CD4-positive, alpha-beta T cell treated with Interferon alpha-2 for 1 hour (primary cell): ENCODE data around the gene TPSAB1.
"Not testable (repeated sequence)": the region's sequence is repeated elsewhere in the genome, so short reads cannot be mapped to it uniquely, and the experiment has no call there.

Source experiments
- DNase-seq, 2 donors: peaks; one replicate each; pipeline ENCODE4 v3.0.0-alpha.2; 2020 to 2022

The TPSAB1 gene

GRCh38 chr16:1225051-1225451 is 15.5 kb upstream of the TPSAB1 start, which contains the start of gene TPSG1:
TPSG1 (minus strand) TSS chr16:1225268; CDS start chr16:1225252, 16 bp downstream.
- no peak for DNase-seq

- not testable (repeated sequence) for DNase-seq
Observed at GRCh38 chr16:1225728-1226311, 14.7 kb upstream of the TPSAB1 start.

- DNase-seq: not testable (repeated sequence)
Observed at GRCh38 chr16:1226692-1227091, 13.8 kb upstream of the TPSAB1 start.

GRCh38 chr16:1228227-1228626 is 12.3 kb upstream of the TPSAB1 start:
- not testable (repeated sequence) for DNase-seq

- DNase-seq: not testable (repeated sequence)
Observed at GRCh38 chr16:1229476-1229875, 11.0 kb upstream of the TPSAB1 start.

- DNase-seq: not testable (repeated sequence)
Observed at GRCh38 chr16:1230084-1230470, 10.4 kb upstream of the TPSAB1 start, which contains the start of gene TPSB2. TPSB2 (minus strand) TSS chr16:1230184; CDS start chr16:1229951, 233 bp downstream.

- not testable (repeated sequence) for DNase-seq
Observed at GRCh38 chr16:1230471-1231212, 9.9 kb upstream of the TPSAB1 start.

- DNase-seq: not testable (repeated sequence)
Observed at GRCh38 chr16:1231301-1231700, 9.2 kb upstream of the TPSAB1 start.

- not testable (repeated sequence) for DNase-seq
Observed at GRCh38 chr16:1232049-1232748, 8.3 kb upstream of the TPSAB1 start.

GRCh38 chr16:1236659-1237058 is 3.8 kb upstream of the TPSAB1 start:
- not testable (repeated sequence) for DNase-seq

GRCh38 chr16:1237990-1238389 is 2.5 kb upstream of the TPSAB1 start:
- no peak for DNase-seq

- not testable (repeated sequence) for DNase-seq
Observed at GRCh38 chr16:1238909-1239308, 1.6 kb upstream of the TPSAB1 start.

GRCh38 chr16:1239575-1239974 is 930 bp upstream of the TPSAB1 start:
- not testable (repeated sequence) for DNase-seq

- DNase-seq: not testable (repeated sequence)
Observed at GRCh38 chr16:1241081-1241480, 576 bp downstream of the TPSAB1 start.

- DNase-seq: not testable (repeated sequence)
Observed at GRCh38 chr16:1243363-1243762, 2.9 kb downstream of the TPSAB1 start.

- not testable (repeated sequence) for DNase-seq
Observed at GRCh38 chr16:1243907-1244850, 3.7 kb downstream of the TPSAB1 start.

GRCh38 chr16:1244881-1245280 is 4.4 kb downstream of the TPSAB1 start:
- DNase-seq: peak; percentile 16 to 25

GRCh38 chr16:1245452-1246020 is 5.0 kb downstream of the TPSAB1 start:
- DNase-seq: no peak

- not testable (repeated sequence) for DNase-seq
Observed at GRCh38 chr16:1247903-1248537, 7.5 kb downstream of the TPSAB1 start.

- DNase-seq: not testable (repeated sequence)
Observed at GRCh38 chr16:1249031-1249755, 8.7 kb downstream of the TPSAB1 start.
